NCI-H510A (cell line): ENCODE measurements around the gene WDR20.
"Not testable (repeated sequence)": the region's sequence is repeated elsewhere in the genome, so short reads cannot be mapped to it uniquely, and the experiment has no call there.

Experiments used
- DNase-seq: peaks from one replicate; lab custom pipeline; 2025; lab: John Stamatoyannopoulos, UW

The WDR20 gene

GRCh38 chr14:102238131-102238530 is 98.4 kb downstream of the WDR20 start:
- DNase-seq: no peak

GRCh38 chr14:102238766-102239165 is 99.1 kb downstream of the WDR20 start:
- DNase-seq: no peak

- no peak for DNase-seq
Observed at GRCh38 chr14:102239231-102239630, 99.5 kb downstream of the WDR20 start.

GRCh38 chr14:102240481-102240880 is 100.8 kb downstream of the WDR20 start:
- DNase-seq: not testable (repeated sequence)

GRCh38 chr14:102241147-102241546 is 101.5 kb downstream of the WDR20 start:
- no peak for DNase-seq

- not testable (repeated sequence) for DNase-seq
Observed at GRCh38 chr14:102243795-102244194, 104.1 kb downstream of the WDR20 start.

GRCh38 chr14:102246071-102246470 is 106.4 kb downstream of the WDR20 start:
- DNase-seq: no peak

GRCh38 chr14:102248121-102248520 is 108.4 kb downstream of the WDR20 start:
- no peak for DNase-seq

GRCh38 chr14:102249041-102249440 is 109.3 kb downstream of the WDR20 start:
- DNase-seq: no peak

- no peak for DNase-seq
Observed at GRCh38 chr14:102249981-102250380, 110.3 kb downstream of the WDR20 start.

GRCh38 chr14:102250636-102251035 is 110.9 kb downstream of the WDR20 start:
- DNase-seq: no peak

- no peak for DNase-seq
Observed at GRCh38 chr14:102251161-102251560, 111.5 kb downstream of the WDR20 start.

- no peak for DNase-seq
Observed at GRCh38 chr14:102252834-102253801, 113.4 kb downstream of the WDR20 start.

GRCh38 chr14:102255401-102256190 is 115.9 kb downstream of the WDR20 start:
- DNase-seq: no peak

- DNase-seq: no peak
Observed at GRCh38 chr14:102256716-102257115, 117.0 kb downstream of the WDR20 start.

GRCh38 chr14:102258136-102258535 is 118.4 kb downstream of the WDR20 start:
- DNase-seq: no peak
